ENCODE measurements around the gene OR2A5.
"Not testable (repeated sequence)": the region's sequence is repeated elsewhere in the genome, so short reads cannot be mapped to it uniquely, and the experiment has no call there.

OR2A5 gene

DNA sequence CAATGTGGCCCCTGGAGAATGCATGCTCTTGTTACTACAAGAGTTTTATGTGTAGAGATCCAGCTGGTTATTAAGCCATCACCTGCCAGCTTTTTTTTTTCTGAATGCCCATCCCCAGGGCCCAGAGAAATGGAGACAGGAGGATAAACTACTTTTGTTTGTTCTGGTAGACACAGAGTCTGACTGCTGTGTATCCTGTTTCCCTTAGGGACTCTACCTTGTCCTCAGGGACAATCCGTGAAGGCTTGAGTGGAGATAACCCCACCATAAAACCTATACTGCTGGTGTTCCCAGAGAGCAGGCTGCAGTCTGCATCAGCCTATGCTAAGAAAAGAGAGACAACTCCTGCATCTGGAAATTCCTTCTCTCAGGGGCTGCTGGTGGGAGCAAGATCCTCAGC, at the start of gene OR2A5:
OR2A5 (plus strand) TSS at position 301 of the 400 bp plus-strand sequence. CDS start 1,454 bp downstream, outside the sequence.
- DNase-seq (ENCODE audit: low spot score) = no peak

DNA sequence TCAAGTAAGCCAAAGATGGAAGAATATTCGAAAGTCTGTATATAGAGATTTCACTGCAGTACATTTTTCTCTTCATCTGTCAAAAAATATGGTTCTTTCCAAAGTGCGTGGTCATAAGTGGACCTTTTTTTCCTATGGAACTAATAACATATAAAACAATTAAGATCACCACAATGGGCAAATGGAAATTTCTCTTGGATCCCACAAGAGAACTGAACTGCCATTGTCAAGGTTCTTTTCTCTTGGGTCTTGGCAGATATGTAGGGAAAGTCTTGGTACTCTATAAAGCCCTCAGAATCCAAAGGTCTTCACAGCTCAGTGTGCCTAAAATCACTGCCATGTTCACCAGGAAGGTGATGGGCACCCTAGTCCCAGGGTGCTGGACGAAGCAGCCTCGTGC, 48.7 kb upstream of the OR2A5 start, which contains the start of gene OR6B1:
OR6B1 (plus strand) TSS at position 301 of the 400 bp plus-strand sequence. CDS start 3,677 bp downstream, outside the sequence.
- DNase-seq (ENCODE audit: low spot score) = no peak

GRCh38 chr7:144001543-144001942, 47.2 kb upstream of the OR2A5 start:
- no peak for DNase-seq (ENCODE audit: low spot score)

DNA sequence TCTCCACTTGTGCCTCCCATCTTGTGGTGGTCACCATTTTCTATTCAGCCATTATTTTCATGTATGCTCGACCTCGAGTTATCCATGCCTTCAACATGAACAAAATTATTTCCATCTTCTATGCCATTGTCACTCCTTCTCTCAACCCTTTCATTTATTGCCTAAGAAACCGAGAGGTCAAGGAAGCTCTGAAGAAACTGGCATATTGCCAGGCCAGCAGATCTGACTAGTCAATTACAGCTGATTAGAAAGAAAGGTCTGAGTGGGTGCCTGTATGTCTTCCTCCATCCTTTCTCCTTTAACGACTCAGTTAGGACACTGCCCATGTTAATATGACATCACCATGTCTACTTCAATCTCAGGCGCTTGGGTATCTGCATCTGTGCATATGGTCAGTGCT, 44.0 kb upstream of the OR2A5 start:
- DNase-seq (ENCODE audit: low spot score) = no peak

DNA sequence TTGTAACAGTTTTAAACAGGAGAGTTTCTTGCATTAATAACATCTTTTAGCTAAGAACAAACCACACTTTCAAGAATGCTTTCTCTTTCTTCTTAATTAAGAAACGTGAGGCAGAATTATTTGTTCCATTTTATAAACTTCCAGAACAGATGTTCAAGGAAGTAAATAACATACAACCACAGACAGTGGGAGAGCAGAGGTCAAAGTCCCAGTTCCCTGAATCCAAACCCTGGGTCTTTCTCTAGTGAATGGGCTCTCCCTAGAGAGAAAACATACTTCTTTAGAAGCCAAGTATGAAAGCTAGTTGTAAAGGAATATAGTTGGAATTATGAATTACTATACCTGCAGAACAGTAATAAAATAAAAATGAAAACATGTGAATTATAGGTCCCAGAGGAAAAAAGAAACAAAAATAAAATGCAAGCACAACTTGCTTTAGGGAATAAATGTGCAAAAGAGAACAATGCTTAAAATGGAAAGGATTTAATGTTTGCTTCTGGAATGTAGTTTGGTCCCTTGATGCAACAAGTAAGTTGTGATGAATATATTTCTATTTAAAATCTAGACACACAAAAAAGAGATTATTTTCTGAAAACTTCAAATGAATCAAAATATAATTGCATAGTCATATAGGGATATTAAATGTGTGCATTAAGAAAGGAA, 42.6 kb upstream of the OR2A5 start:
- no peak for DNase-seq (ENCODE audit: low spot score)

DNA sequence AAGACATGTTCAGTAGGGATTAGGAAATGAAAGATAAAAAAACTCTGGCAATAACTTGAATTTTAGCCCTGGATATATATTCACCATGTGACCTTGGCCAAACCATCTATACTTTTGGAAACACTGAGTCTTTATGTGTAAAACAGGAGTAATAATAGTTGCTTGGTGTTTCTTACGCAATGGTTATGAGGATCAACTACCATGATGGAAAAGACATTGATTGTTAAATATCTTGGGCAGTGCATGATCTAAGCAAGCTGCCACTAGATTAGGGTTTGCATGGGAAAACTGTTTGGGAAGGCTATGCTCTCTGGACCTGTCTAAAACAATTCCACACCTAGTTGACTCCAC, 42.1 kb upstream of the OR2A5 start:
- no peak for DNase-seq (ENCODE audit: low spot score)

DNA sequence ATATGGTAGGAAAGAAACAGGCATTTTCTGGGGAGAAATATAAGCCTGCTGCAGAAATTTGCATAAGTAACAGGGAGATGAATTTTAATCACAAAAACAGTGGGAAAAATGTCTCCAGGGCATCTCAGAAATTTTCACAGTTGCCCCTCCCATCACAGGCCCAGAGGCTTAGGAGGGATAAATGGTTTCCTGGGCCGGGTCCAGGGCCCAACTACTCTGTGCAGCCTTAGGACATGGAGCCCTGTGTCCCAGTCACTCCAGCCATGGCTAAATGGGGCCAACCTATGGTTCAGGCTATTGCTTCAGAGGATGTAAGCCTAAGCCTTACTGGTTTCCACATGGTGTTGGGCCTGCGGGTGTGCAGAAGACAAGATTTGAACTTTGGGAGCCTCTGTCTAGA, 39.4 kb upstream of the OR2A5 start:
- DNase-seq (ENCODE audit: low spot score) = no peak

DNA sequence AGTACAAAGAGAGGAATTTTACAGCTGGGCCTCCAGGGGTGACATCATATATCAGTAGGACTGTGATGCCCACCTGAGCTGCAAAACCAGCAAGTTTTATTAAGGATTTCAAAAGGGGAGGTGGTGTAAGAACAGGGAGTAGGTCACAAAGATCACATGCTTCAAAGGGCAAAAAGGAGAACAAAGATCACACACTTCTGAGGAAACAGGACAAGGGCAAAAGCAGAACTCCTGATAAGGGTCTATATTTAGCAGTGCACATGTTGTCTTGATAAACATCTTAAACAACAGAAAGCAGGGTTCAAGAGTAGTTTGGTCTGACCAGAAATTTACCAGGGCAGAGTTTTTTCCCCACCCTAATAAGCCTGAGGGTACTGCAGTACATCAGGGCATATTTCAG, 38.7 kb upstream of the OR2A5 start:
- DNase-seq (ENCODE audit: low spot score) = not testable (repeated sequence)

GRCh38 chr7:144010821-144011220, 37.9 kb upstream of the OR2A5 start:
- DNase-seq (ENCODE audit: low spot score) = not testable (repeated sequence)

GRCh38 chr7:144011458-144012230, 37.1 kb upstream of the OR2A5 start:
- DNase-seq (ENCODE audit: low spot score) = no peak

- no peak for DNase-seq (ENCODE audit: low spot score)
Measured at GRCh38 chr7:144018065-144018464, 30.7 kb upstream of the OR2A5 start.

GRCh38 chr7:144019457-144019856, 29.3 kb upstream of the OR2A5 start:
- DNase-seq (ENCODE audit: low spot score) = peak; percentile 8

- no peak for DNase-seq (ENCODE audit: low spot score)
Measured at GRCh38 chr7:144020340-144020739, 28.4 kb upstream of the OR2A5 start.

GRCh38 chr7:144022169-144022568, 26.6 kb upstream of the OR2A5 start:
- no peak for DNase-seq (ENCODE audit: low spot score)

- no peak for DNase-seq (ENCODE audit: low spot score)
Measured at GRCh38 chr7:144023171-144023827, 25.4 kb upstream of the OR2A5 start.

DNA sequence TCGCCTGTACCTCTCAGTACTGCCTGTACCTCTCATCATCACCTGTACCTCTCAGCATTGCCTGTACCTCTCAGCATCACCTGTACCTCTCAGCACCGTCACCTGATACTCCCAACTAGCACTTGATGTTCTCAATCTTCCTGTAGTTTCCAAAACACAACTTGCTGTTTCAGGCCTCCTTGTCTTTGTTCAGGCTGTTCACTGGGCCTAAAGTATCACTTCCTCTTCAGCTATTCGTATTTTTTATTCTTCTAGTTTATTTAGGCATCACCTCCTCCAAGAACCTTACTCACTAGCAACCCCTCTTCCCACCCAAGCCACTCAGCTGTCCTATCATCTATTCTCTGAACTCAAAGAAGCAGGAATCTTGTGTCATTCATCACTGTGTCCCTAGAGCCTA, 24.5 kb upstream of the OR2A5 start:
- DNase-seq (ENCODE audit: low spot score) = no peak

- DNase-seq (ENCODE audit: low spot score) = no peak
Measured at GRCh38 chr7:144026203-144026883, 22.4 kb upstream of the OR2A5 start.

DNA sequence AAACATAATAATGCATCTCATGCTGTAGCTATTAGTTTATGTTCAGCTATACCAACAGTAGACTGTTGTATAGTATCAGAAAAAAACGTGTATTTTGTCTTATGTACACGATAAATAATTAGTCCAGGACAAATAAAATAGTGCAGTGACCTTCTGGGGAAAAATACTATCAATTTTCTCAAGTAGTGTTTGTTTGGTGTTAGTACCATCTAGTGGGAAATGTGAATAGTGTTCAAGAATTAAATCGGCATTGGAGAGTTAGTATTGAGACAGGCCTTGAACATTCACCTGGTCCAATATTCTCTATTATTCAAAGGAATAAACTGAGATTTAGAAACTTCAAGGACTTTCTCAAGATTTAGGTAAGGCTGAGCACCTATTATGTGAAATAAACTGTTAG, 21.7 kb upstream of the OR2A5 start:
- DNase-seq (ENCODE audit: low spot score) = peak; percentile 56

GRCh38 chr7:144027974-144028373, 20.8 kb upstream of the OR2A5 start:
- DNase-seq (ENCODE audit: low spot score) = no peak

DNA sequence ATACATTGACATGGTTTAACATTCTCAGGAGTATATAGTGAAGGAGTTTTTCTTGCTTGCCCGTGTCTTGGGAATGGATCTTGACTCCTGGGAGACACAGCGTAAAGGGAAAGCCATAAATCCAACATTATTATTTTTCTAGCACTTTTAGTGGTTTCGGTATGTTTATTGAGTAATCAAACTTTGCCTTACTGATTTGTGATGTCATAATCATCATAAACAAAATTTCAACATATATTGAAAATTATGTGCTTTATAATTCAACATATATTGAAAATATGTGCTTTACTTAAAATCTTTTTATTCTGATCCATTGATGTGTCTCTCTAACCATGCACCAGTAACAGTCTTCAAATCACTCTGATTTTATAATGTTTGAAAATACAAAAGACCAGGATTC, 20.2 kb upstream of the OR2A5 start:
- no peak for DNase-seq (ENCODE audit: low spot score)

- DNase-seq (ENCODE audit: low spot score) = no peak
Measured at GRCh38 chr7:144032516-144032915, 16.2 kb upstream of the OR2A5 start.

GRCh38 chr7:144032985-144033709, 15.6 kb upstream of the OR2A5 start:
- DNase-seq (ENCODE audit: low spot score) = no peak
